HUES6 (cell line): ENCODE results near the gene OR2Z1.

Experiments used
- H3K27ac ChIP-seq: 2 replicates; pipeline ENCODE4 v1.7.0; 2013; ENCODE audit warnings: low read depth, mild to moderate bottlenecking, low read length, inconsistent platforms
- H3K27me3 ChIP-seq: 2 replicates; pipeline ENCODE4 v1.6.1; 2013; ENCODE audit warnings: low read length; ENCODE audit not compliant: control insufficient read depth, insufficient read depth
- H3K36me3 ChIP-seq: 2 replicates; pipeline ENCODE4 v1.6.1; 2013; ENCODE audit warnings: low read length; ENCODE audit not compliant: control insufficient read depth, insufficient read depth
- H3K4me1 ChIP-seq: 2 replicates; pipeline ENCODE4 v1.6.1; 2013; ENCODE audit warnings: low read length; ENCODE audit not compliant: control insufficient read depth, insufficient read depth
- H3K4me3 ChIP-seq: 2 replicates; pipeline ENCODE4 v1.5.1; 2013; ENCODE audit warnings: low read depth, low read length
- H3K9ac ChIP-seq: one replicate; pipeline ENCODE4 v1.6.1; 2013; ENCODE audit warnings: mild to moderate bottlenecking, low read length
- H3K9me3 ChIP-seq: 2 replicates; pipeline ENCODE4 v1.6.1; 2013; ENCODE audit warnings: low read depth, low read length; ENCODE audit not compliant: control insufficient read depth, insufficient read depth

The OR2Z1 gene

GRCh38 chr19:8688930-8689329 is 32.5 kb upstream of the OR2Z1 start:
- peaks cover 10% of the 10 kb centered on the region; the same call in 1 of the 2 replicates for H3K27me3 ChIP-seq
- H3K4me1 ChIP-seq: no peaks in the 10 kb centered on the region
- no peak overlapping the region for H3K9ac ChIP-seq
- no peaks in the 10 kb centered on the region for H3K36me3 ChIP-seq
- H3K9me3 ChIP-seq: no peaks in the 10 kb centered on the region
- H3K27ac ChIP-seq: no peak overlapping the region
- no peak overlapping the region for H3K4me3 ChIP-seq

GRCh38 chr19:8690753-8691539 is 30.5 kb upstream of the OR2Z1 start:
- Histone ChIP-seq H3K27ac (no peak overlapping the region), H3K9ac (no peak overlapping the region), H3K36me3 (no peaks in the 10 kb centered on the region)

GRCh38 chr19:8695501-8695900 is 25.9 kb upstream of the OR2Z1 start:
- Histone ChIP-seq H3K4me3 (no peak overlapping the region), H3K36me3 (no peaks in the 10 kb centered on the region), H3K9ac (no peak overlapping the region), H3K27ac (no peak overlapping the region), H3K27me3 (peaks cover 45% of the 10 kb centered on the region), H3K9me3 (no peaks in the 10 kb centered on the region), H3K4me1 (no peaks in the 10 kb centered on the region)

More at GRCh38 chr19:8690753-8691539, 30.5 kb upstream of the OR2Z1 start:
- Histone ChIP-seq H3K4me1 (no peaks in the 10 kb centered on the region), H3K4me3 (no peak overlapping the region), H3K9me3 (no peaks in the 10 kb centered on the region), H3K27me3 (peaks cover 15% of the 10 kb centered on the region; the same call in 1 of the 2 replicates)

- H3K27me3 ChIP-seq: peaks cover 44% of the 10 kb centered on the region
- H3K36me3 ChIP-seq: no peaks in the 10 kb centered on the region
- H3K27ac ChIP-seq: no peak overlapping the region
- H3K9me3 ChIP-seq: no peaks in the 10 kb centered on the region
- no peaks in the 10 kb centered on the region for H3K4me1 ChIP-seq
- no peak overlapping the region for H3K9ac ChIP-seq
- H3K4me3 ChIP-seq: no peak overlapping the region
Observed at GRCh38 chr19:8695911-8696310, 25.5 kb upstream of the OR2Z1 start.

GRCh38 chr19:8696993-8697392 is 24.4 kb upstream of the OR2Z1 start:
- Histone ChIP-seq H3K36me3 (no peaks in the 10 kb centered on the region), H3K27me3 (peaks cover 42% of the 10 kb centered on the region), H3K4me1 (no peaks in the 10 kb centered on the region)

GRCh38 chr19:8697671-8698432 is 23.6 kb upstream of the OR2Z1 start:
- Histone ChIP-seq H3K4me1 (no peaks in the 10 kb centered on the region), H3K27me3 (peaks cover 36% of the 10 kb centered on the region), H3K9ac (no peak overlapping the region), H3K9me3 (no peaks in the 10 kb centered on the region), H3K27ac (no peak overlapping the region), H3K4me3 (no peak overlapping the region), H3K36me3 (no peaks in the 10 kb centered on the region)

More at GRCh38 chr19:8696993-8697392, 24.4 kb upstream of the OR2Z1 start:
- Histone ChIP-seq H3K9me3 (no peaks in the 10 kb centered on the region), H3K4me3 (no peak overlapping the region), H3K27ac (no peak overlapping the region), H3K9ac (no peak overlapping the region)

- Histone ChIP-seq H3K36me3 (no peaks in the 10 kb centered on the region), H3K9ac (no peak within 1 kb of the TSS), H3K27ac (no peak within 1 kb of the TSS), H3K4me3 (no peak within 1 kb of the TSS), H3K9me3 (no peaks in the 10 kb centered on the region), H3K27me3 (peaks cover 35% of the 10 kb centered on the region), H3K4me1 (no peaks in the 10 kb centered on the region)
Observed at GRCh38 chr19:8698433-8699063, 22.9 kb upstream of the OR2Z1 start, which contains the start of gene ACTL9. Gene ACTL9 (minus strand): TSS chr19:8698795. CDS start chr19:8698701, 94 bp downstream.

GRCh38 chr19:8699908-8700307 is 21.5 kb upstream of the OR2Z1 start:
- H3K9me3 ChIP-seq: no peaks in the 10 kb centered on the region
- H3K4me3 ChIP-seq: no peak overlapping the region
- H3K36me3 ChIP-seq: no peaks in the 10 kb centered on the region
- no peak overlapping the region for H3K27ac ChIP-seq
- no peaks in the 10 kb centered on the region for H3K4me1 ChIP-seq
- H3K27me3 ChIP-seq: peaks cover 35% of the 10 kb centered on the region
- no peak overlapping the region for H3K9ac ChIP-seq

- Histone ChIP-seq H3K4me3 (no peak overlapping the region), H3K27ac (no peak overlapping the region), H3K27me3 (peaks cover 30% of the 10 kb centered on the region), H3K9ac (no peak overlapping the region), H3K36me3 (no peaks in the 10 kb centered on the region), H3K4me1 (no peaks in the 10 kb centered on the region), H3K9me3 (no peaks in the 10 kb centered on the region)
Observed at GRCh38 chr19:8700956-8701355, 20.5 kb upstream of the OR2Z1 start.

- Histone ChIP-seq H3K9ac (no peak overlapping the region), H3K9me3 (no peaks in the 10 kb centered on the region), H3K27ac (no peak overlapping the region), H3K36me3 (no peaks in the 10 kb centered on the region), H3K4me1 (no peaks in the 10 kb centered on the region), H3K27me3 (peaks cover 23% of the 10 kb centered on the region), H3K4me3 (no peak overlapping the region)
Observed at GRCh38 chr19:8702350-8702749, 19.1 kb upstream of the OR2Z1 start.

GRCh38 chr19:8703223-8703622 is 18.2 kb upstream of the OR2Z1 start:
- peaks cover 15% of the 10 kb centered on the region for H3K27me3 ChIP-seq
- no peaks in the 10 kb centered on the region for H3K36me3 ChIP-seq
- no peak overlapping the region for H3K4me3 ChIP-seq
- no peaks in the 10 kb centered on the region for H3K4me1 ChIP-seq
- H3K9me3 ChIP-seq: no peaks in the 10 kb centered on the region
- no peak overlapping the region for H3K9ac ChIP-seq
- H3K27ac ChIP-seq: no peak overlapping the region
